Tibial artery (tissue), 4 donors: ENCODE results near the gene TLN1.

Experiments used
- DNase-seq, 2 donors: peaks; one replicate each; pipeline ENCODE4 v3.0.0-alpha.2; 2019
- H3K27ac ChIP-seq, 2 donors: fragments of 200-600 bp; sonication (generic) in 1 of 2; 1 replicate in 1 of 2; 2 replicates in 1 of 2; pipeline ENCODE4 v1.5.1; 2018 to 2019; ENCODE audit warnings: mild to moderate bottlenecking in 1 of 2
- H3K27me3 ChIP-seq, 2 donors: fragments of 200-600 bp; sonication (generic) in 1 of 2; one replicate each; pipeline versions ENCODE4 v1.5.1 to v1.6.0; 2016 to 2019
- H3K36me3 ChIP-seq, 3 donors: fragments of 200-600 bp; sonication (generic) in 2 of 3; one replicate each; pipeline ENCODE4 v1.5.1; 2016 to 2019; ENCODE audit warnings: mild to moderate bottlenecking in 2 of 3
- H3K4me1 ChIP-seq, 4 donors: fragments of 200-600 bp; sonication (generic) in 2 of 4; 1 replicate in 3 of 4; 2 replicates in 1 of 4; pipeline ENCODE4 v1.5.1; 2016 to 2019
- H3K4me3 ChIP-seq, 2 donors: fragments of 200-600 bp; sonication (generic) in 1 of 2; 1 replicate in 1 of 2; 2 replicates in 1 of 2; pipeline ENCODE4 v1.5.1; 2018 to 2019; ENCODE audit warnings: mild to moderate bottlenecking in 2 of 2
- H3K9me3 ChIP-seq, 3 donors: fragments of 200-600 bp; sonication (generic) in 1 of 3; one replicate each; pipeline ENCODE4 v1.5.1; 2016 to 2019
- CTCF ChIP-seq, 2 experiments: fragments of 200-600 bp in 1 of 2; fragments of 450-650 bp in 1 of 2; IDR thresholded peaks; one replicate each; pipeline ENCODE4 v1.5.1; 2017 to 2019; ENCODE audit warnings: antibody characterized with exemption in 2 of 2, mild to moderate bottlenecking in 1 of 2, moderate library complexity in 1 of 2
- intact Hi-C: fragments of 100-400 bp; cut with DNase I; formaldehyde crosslinking; loops from one replicate; pipeline ENCODE4 v1.15.0; 2023; ENCODE audit warnings: low total_unique reads

TLN1 gene

DNA sequence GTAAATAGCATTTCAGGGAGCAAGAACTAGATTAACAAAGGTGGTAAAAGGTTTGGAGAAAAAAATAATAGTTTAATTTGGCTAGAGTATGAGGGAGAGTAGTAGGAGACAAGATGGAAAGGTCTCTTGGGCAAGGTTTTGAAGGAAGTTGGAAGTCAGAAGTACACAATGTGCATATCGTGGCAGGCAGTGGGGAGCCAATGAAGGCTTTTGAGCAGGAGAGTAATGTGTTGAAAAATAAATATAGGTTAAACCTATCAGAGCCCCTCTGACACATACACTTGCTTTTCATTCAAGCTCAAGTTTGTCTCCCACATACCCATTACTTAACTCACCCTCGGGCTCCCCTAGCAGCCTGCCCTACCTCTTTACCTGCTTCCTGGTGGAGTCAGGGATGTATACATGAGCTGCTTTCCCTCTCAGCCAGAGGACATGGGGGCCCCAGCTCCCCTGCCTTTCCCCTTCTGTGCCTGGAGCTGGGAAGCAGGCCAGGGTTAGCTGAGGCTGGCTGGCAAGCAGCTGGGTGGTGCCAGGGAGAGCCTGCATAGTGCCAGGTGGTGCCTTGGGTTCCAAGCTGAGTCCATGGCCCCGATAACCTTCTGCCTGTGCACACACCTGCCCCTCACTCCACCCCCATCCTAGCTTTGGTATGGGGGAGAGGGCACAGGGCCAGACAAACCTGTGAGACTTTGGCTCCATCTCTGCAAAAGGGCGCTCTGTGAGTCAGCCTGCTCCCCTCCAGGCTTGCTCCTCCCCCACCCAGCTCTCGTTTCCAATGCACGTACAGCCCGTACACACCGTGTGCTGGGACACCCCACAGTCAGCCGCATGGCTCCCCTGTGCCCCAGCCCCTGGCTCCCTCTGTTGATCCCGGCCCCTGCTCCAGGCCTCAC is 58.6 kb downstream of the TLN1 start, which contains the start of gene CA9:
Gene CA9, plus strand, starts transcription at position 797 of the 893 bp plus-strand sequence. Its CDS starts 32 bp downstream, at position 829.
- DNase-seq, result peak in 1 of 2 donors; percentile 88
- H3K4me1 ChIP-seq, result peaks cover 0 to 36% (median 22%) of the 10 kb centered on the region in 4 donors
- H3K36me3 ChIP-seq, result no peaks in the 10 kb centered on the region
- H3K4me3 ChIP-seq, result no peak within 1 kb of the TSS
- H3K9me3 ChIP-seq, result no peaks in the 10 kb centered on the region
- no peak for TF ChIP-seq CTCF (IDR thresholded peaks at IDR 0.05)
- H3K27ac ChIP-seq, result peak within 1 kb of the TSS; percentile 23 to 35
- intact Hi-C loops, result no loop called here
- H3K27me3 ChIP-seq, result no peaks in the 10 kb centered on the region

- Histone ChIP-seq H3K27me3 (no peaks in the 10 kb centered on the region), H3K4me1 (peaks cover 0 to 30% (median 12%) of the 10 kb centered on the region in 4 donors), H3K36me3 (no peaks in the 10 kb centered on the region), H3K9me3 (no peaks in the 10 kb centered on the region), H3K27ac (no peak overlapping the region), H3K4me3 (no peak overlapping the region)
- intact Hi-C loops, result no loop called here
- no peak for DNase-seq
- TF ChIP-seq CTCF (IDR thresholded peaks at IDR 0.05), result no peak
Measured at GRCh38 chr9:35669331-35670145, 62.5 kb downstream of the TLN1 start.

- no peak for TF ChIP-seq CTCF (IDR thresholded peaks at IDR 0.05)
Measured at GRCh38 chr9:35667939-35668338, 64.1 kb downstream of the TLN1 start.

DNA sequence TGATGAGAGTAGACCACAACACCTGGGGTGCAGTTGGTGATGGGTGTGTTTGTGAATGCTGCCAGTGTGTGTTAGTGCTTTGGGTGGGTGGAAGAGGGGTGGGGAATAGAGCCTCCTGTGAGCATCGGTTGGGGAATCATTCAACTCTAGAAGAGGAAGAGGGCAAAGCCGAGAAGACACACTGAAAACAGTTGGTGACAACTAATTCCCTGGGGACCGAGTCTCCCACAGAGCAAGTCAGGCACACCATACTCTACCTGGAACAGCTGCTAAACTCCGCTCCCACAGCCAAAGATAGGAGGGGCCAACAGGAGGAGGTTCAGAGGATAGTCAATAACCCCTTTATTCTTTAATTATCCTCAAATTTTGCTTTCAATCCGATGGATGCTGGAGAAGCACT is 65.4 kb downstream of the TLN1 start:
- intact Hi-C loops, result no loop called here
- no peaks in the 10 kb centered on the region for H3K27me3 ChIP-seq
- DNase-seq, result no peak
- no peak for TF ChIP-seq CTCF (IDR thresholded peaks at IDR 0.05)
- H3K36me3 ChIP-seq, result peaks cover 0 to 12% (median 4%) of the 10 kb centered on the region in 3 donors
- no peaks in the 10 kb centered on the region for H3K9me3 ChIP-seq
- peaks cover 0 to 42% (median 14%) of the 10 kb centered on the region in 4 donors for H3K4me1 ChIP-seq
- H3K4me3 ChIP-seq, result no peak overlapping the region
- H3K27ac ChIP-seq, result peak overlapping the region in 1 of 2 donors; percentile 100

More at GRCh38 chr9:35667939-35668338, 64.1 kb downstream of the TLN1 start:
- no peak for DNase-seq
- peaks cover 0 to 28% (median 11%) of the 10 kb centered on the region in 4 donors for H3K4me1 ChIP-seq
- H3K4me3 ChIP-seq, result no peak overlapping the region
- H3K9me3 ChIP-seq, result no peaks in the 10 kb centered on the region
- H3K27me3 ChIP-seq, result no peaks in the 10 kb centered on the region
- intact Hi-C loops, result no loop called here
- H3K27ac ChIP-seq, result no peak overlapping the region
- H3K36me3 ChIP-seq, result no peaks in the 10 kb centered on the region

- Histone ChIP-seq H3K27ac (peak overlapping the region; percentile 99 to 100), H3K36me3 (peaks cover under 1 to 15% (median 9%) of the 10 kb centered on the region in 3 donors), H3K9me3 (no peaks in the 10 kb centered on the region), H3K4me1 (peaks cover 0 to 47% (median 18%) of the 10 kb centered on the region in 4 donors), H3K4me3 (no peak overlapping the region), H3K27me3 (no peaks in the 10 kb centered on the region)
- intact Hi-C loops, result no loop called here
- no peak for TF ChIP-seq CTCF (IDR thresholded peaks at IDR 0.05)
- no peak for DNase-seq
Measured at GRCh38 chr9:35666045-35666444, 66.0 kb downstream of the TLN1 start.
